Vagina (tissue), 2 donors: ENCODE data around the gene STT3B. TPM values are rescaled to one million over a fixed set of nuclear protein-coding genes. Genes with fewer than 3 reads are reported as not detected.
"Not testable (repeated sequence)": the region's sequence is repeated elsewhere in the genome, so short reads cannot be mapped to it uniquely, and the experiment has no call there.

ENCODE experiments used
- DNase-seq, 2 donors: peaks; one replicate each; pipeline ENCODE4 v3.0.0-alpha.2; 2017; ENCODE audit errors: extremely low spot score in 2 of 2
- H3K27ac ChIP-seq: fragments of 200-600 bp; sonication (generic); one replicate; pipeline ENCODE4 v1.5.1; 2019
- H3K27me3 ChIP-seq: fragments of 200-600 bp; sonication (generic); one replicate; pipeline ENCODE4 v1.5.1; 2019
- H3K36me3 ChIP-seq, 2 donors: fragments of 200-600 bp; sonication (generic); one replicate each; pipeline ENCODE4 v1.5.1; 2017 to 2019
- H3K4me1 ChIP-seq: fragments of 200-600 bp; sonication (generic); one replicate; pipeline ENCODE4 v1.5.1; 2019
- H3K4me3 ChIP-seq, 2 donors: fragments of 200-600 bp; sonication (generic); 1 replicate in 1 of 2; 2 replicates in 1 of 2; pipeline ENCODE4 v1.5.1; 2016 to 2019
- H3K9me3 ChIP-seq: fragments of 200-600 bp; sonication (generic); one replicate; pipeline ENCODE4 v1.5.1; 2019
- POLR2A ChIP-seq, 2 donors: fragments of 450-650 bp; IDR thresholded peaks; one replicate each; pipeline ENCODE4 v1.6.1; 2017; ENCODE audit warnings: antibody characterized with exemption in 2 of 2, mild to moderate bottlenecking in 2 of 2, moderate library complexity in 2 of 2
- POLR2AphosphoS5 ChIP-seq, 2 donors: sonication (generic); formaldehyde crosslinking; IDR thresholded peaks; one replicate each; pipeline ENCODE4 v1.9.0; 2017; ENCODE audit warnings: antibody characterized with exemption in 2 of 2, mild to moderate bottlenecking in 2 of 2, low read depth in 1 of 2; ENCODE audit not compliant: insufficient read depth in 1 of 2
- intact Hi-C: fragments of 100-400 bp; cut with DNase I; formaldehyde crosslinking; loops from one replicate; pipeline ENCODE4 v1.15.1; 2023
- total RNA-seq: library from RNA; depleted of rRNA; stranded (reverse); fragments of >200 nt; gene quantifications from one replicate; pipeline ENCODE4 v1.2.3, GENCODE V29; 2016
- TF ChIP-seq, protein P1 (sequence below), 3 experiments: fragments of 450-650 bp in 2 of 3; fragments of 200-600 bp in 1 of 3; sonication (generic) in 1 of 3; IDR thresholded peaks; one replicate each; pipeline ENCODE4 v1.5.1; 2017 to 2019; ENCODE audit warnings: antibody characterized with exemption in 3 of 3, mild to moderate bottlenecking in 2 of 3, moderate library complexity in 2 of 3

STT3B gene
- total RNA-seq, 1 donor from 2014 or later, result 65.3 TPM

DNA sequence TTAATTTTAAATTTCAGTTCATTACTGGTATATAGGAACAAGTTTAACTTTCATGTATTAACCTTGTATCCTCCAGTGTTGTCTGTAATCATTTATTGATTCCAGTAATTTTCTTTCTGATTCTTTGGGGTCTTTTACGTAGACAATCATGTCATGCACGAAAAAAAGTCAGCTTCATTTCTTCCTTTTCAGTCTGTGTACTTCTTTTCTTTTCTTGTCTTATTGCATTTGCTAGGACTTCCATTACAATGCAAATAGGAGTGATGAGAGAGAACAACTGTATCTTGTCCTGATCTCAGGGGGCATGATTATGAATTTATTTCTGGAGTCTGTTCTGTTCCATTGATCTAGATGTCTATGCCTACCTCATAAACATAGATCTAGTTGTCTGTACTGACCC lies 56.5 kb downstream of the STT3B start:
- intact Hi-C loops, result no loop called here
- H3K36me3 ChIP-seq, result peaks cover 0 to 20% of the 10 kb centered on the region in 2 donors
- DNase-seq, result no peak
- H3K27ac ChIP-seq, result no peak overlapping the region
- TF ChIP-seq POLR2AphosphoS5 (IDR thresholded peaks at IDR 0.05; ENCODE audit: insufficient read depth in 1 of 2, low read depth in 1 of 2) (no peak), POLR2A (IDR thresholded peaks at IDR 0.05) (no peak)
- TF ChIP-seq, protein P1, sequence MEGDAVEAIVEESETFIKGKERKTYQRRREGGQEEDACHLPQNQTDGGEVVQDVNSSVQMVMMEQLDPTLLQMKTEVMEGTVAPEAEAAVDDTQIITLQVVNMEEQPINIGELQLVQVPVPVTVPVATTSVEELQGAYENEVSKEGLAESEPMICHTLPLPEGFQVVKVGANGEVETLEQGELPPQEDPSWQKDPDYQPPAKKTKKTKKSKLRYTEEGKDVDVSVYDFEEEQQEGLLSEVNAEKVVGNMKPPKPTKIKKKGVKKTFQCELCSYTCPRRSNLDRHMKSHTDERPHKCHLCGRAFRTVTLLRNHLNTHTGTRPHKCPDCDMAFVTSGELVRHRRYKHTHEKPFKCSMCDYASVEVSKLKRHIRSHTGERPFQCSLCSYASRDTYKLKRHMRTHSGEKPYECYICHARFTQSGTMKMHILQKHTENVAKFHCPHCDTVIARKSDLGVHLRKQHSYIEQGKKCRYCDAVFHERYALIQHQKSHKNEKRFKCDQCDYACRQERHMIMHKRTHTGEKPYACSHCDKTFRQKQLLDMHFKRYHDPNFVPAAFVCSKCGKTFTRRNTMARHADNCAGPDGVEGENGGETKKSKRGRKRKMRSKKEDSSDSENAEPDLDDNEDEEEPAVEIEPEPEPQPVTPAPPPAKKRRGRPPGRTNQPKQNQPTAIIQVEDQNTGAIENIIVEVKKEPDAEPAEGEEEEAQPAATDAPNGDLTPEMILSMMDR (IDR thresholded peaks at IDR 0.05), result no peak
- H3K27me3 ChIP-seq, result no peaks in the 10 kb centered on the region
- peaks cover 12% of the 10 kb centered on the region for H3K9me3 ChIP-seq
- no peak overlapping the region for H3K4me3 ChIP-seq
- H3K4me1 ChIP-seq, result no peaks in the 10 kb centered on the region

DNA sequence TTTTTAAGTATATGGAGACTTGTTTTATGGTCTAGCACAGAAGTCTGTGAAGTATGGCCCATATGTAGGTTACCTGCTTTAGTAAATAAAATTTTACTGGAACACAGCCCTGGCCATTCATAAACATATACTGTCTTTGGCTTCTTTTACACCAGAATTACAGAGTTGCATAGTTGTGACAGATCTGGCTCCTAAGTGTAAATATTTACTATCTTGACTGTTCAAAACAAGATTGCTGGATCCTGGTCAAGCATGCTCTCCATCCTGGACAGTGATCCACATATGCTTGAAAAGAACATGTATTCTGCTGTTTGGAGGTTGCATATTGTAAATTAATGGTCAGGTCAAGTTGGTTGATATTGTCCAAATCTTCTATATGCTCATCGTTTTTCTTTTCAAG lies 57.9 kb downstream of the STT3B start:
- intact Hi-C loops, result no loop called here
- Histone ChIP-seq H3K36me3 (peaks cover 0 to 24% of the 10 kb centered on the region in 2 donors), H3K27me3 (no peaks in the 10 kb centered on the region)

DNA sequence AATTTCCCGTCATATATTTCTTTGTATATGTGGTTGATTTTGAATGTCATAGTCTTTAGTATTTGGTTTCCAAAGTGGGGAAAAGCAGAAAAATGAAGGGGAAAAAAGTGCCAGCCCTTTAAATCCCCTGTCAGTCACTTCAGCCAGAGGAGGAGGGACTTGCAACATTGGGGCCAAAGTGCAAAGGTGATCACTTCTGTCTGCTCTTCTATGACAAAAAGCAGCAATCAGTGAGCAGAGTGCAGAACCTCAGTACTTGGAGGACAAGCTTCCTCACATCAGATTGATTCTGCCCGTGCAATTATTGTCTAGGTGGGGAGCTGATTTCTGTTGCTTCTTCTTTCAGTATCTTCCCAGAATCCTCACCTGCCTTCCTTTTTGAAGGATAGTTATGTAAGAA lies 60.0 kb downstream of the STT3B start:
- Histone ChIP-seq H3K36me3 (peaks cover 0 to 24% of the 10 kb centered on the region in 2 donors), H3K27me3 (no peaks in the 10 kb centered on the region), H3K9me3 (peaks cover 12% of the 10 kb centered on the region), H3K4me1 (no peaks in the 10 kb centered on the region), H3K27ac (no peak overlapping the region), H3K4me3 (no peak overlapping the region)
- TF ChIP-seq, protein P1 (IDR thresholded peaks at IDR 0.05), result no peak
- no peak for TF ChIP-seq POLR2A (IDR thresholded peaks at IDR 0.05)
- TF ChIP-seq POLR2AphosphoS5 (IDR thresholded peaks at IDR 0.05; ENCODE audit: insufficient read depth in 1 of 2, low read depth in 1 of 2), result no peak
- intact Hi-C loops, result no loop called here
- DNase-seq, result no peak

More for the DNA sequence above, 57.9 kb downstream of the STT3B start:
- Histone ChIP-seq H3K9me3 (peaks cover 12% of the 10 kb centered on the region), H3K27ac (no peak overlapping the region), H3K4me3 (no peak overlapping the region), H3K4me1 (no peaks in the 10 kb centered on the region)
- TF ChIP-seq POLR2AphosphoS5 (IDR thresholded peaks at IDR 0.05; ENCODE audit: insufficient read depth in 1 of 2, low read depth in 1 of 2), result no peak
- TF ChIP-seq, protein P1 (IDR thresholded peaks at IDR 0.05), result no peak
- no peak for TF ChIP-seq POLR2A (IDR thresholded peaks at IDR 0.05)
- no peak for DNase-seq

GRCh38 chr3:31596176-31596575 lies 63.5 kb downstream of the STT3B start:
- intact Hi-C loops, result no loop called here
- no peak for DNase-seq
- Histone ChIP-seq H3K27me3 (no peaks in the 10 kb centered on the region), H3K4me1 (no peaks in the 10 kb centered on the region), H3K27ac (no peak overlapping the region), H3K4me3 (no peak overlapping the region), H3K36me3 (peaks cover 0 to 9% of the 10 kb centered on the region in 2 donors), H3K9me3 (no peaks in the 10 kb centered on the region)
- TF ChIP-seq POLR2A (IDR thresholded peaks at IDR 0.05) (no peak), POLR2AphosphoS5 (IDR thresholded peaks at IDR 0.05; ENCODE audit: insufficient read depth in 1 of 2, low read depth in 1 of 2) (no peak)
- TF ChIP-seq, protein P1 (IDR thresholded peaks at IDR 0.05), result no peak

DNA sequence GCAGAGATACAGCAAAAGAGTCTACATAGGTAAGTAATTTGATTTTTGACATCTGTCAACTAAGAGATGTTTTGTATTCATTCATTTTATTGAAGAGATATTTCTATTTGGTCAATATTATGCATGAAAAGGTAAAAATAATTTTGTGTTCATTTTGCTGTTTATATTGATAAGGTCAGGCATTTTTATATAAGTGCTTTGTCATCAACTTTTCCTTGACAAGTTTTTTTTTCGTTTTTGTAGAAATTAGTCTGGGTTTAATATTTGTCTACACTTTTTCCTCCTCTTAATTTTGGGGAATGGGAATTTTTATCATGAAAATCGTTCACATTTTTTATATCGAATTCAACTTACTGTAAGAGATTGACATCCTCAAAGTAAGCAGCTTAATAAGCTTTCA lies 67.7 kb downstream of the STT3B start:
- no peaks in the 10 kb centered on the region for H3K4me1 ChIP-seq
- no peak for DNase-seq
- H3K36me3 ChIP-seq, result peaks cover 0 to 4% of the 10 kb centered on the region in 2 donors
- no peak overlapping the region for H3K4me3 ChIP-seq
- no peaks in the 10 kb centered on the region for H3K27me3 ChIP-seq
- TF ChIP-seq, protein P1 (IDR thresholded peaks at IDR 0.05), result no peak
- TF ChIP-seq POLR2AphosphoS5 (IDR thresholded peaks at IDR 0.05; ENCODE audit: insufficient read depth in 1 of 2, low read depth in 1 of 2) (no peak), POLR2A (IDR thresholded peaks at IDR 0.05) (no peak)
- no peak overlapping the region for H3K27ac ChIP-seq
- intact Hi-C loops, result no loop called here
- no peaks in the 10 kb centered on the region for H3K9me3 ChIP-seq

- H3K27me3 ChIP-seq, H3K9me3 ChIP-seq, H3K4me3 ChIP-seq, H3K36me3 ChIP-seq, H3K4me1 ChIP-seq, intact Hi-C loops, DNase-seq, H3K27ac ChIP-seq: not testable (repeated sequence)
Measured at GRCh38 chr3:31605333-31605732, 72.6 kb downstream of the STT3B start.
